GM12878 (cell line): ENCODE results near the gene CEP68.

Experiments used
- FOXK2 ChIP-seq: fragments of 450-650 bp; IDR thresholded peaks from 2 replicates; pipeline ENCODE4 v1.6.1; 2017; ENCODE audit warnings: mild to moderate bottlenecking, moderate library complexity
- GABPA ChIP-seq: IDR thresholded peaks from 2 replicates; pipeline ENCODE4 v1.6.1; 2014; ENCODE audit warnings: antibody characterized with exemption, low read depth, mild to moderate bottlenecking, inconsistent platforms
- JUNB ChIP-seq: IDR thresholded peaks from 2 replicates; pipeline ENCODE4 v1.6.1; 2016; ENCODE audit warnings: antibody characterized with exemption, mild to moderate bottlenecking
- NBN ChIP-seq: fragments of 450-650 bp; IDR thresholded peaks from 2 replicates; pipeline ENCODE4 v1.6.1; 2016
- POLR2A ChIP-seq: IDR thresholded peaks from 2 replicates; pipeline ENCODE4 v1.6.1; 2011; ENCODE audit warnings: low read depth, mild to moderate bottlenecking, low read length
- RAD21 ChIP-seq: IDR thresholded peaks from 2 replicates; pipeline ENCODE4 v1.6.1; 2011; ENCODE audit warnings: mild to moderate bottlenecking, low read depth, low read length, moderate library complexity; ENCODE audit not compliant: insufficient read depth
- SP1 ChIP-seq: IDR thresholded peaks from one replicate; pipeline ENCODE4 v1.6.1; 2011; ENCODE audit warnings: low read depth, low read length
- SRF ChIP-seq, 2 experiments: IDR thresholded peaks; 2 replicates each; pipeline ENCODE4 v1.6.1; 2011; ENCODE audit warnings: low read depth in 2 of 2, low read length in 2 of 2, mild to moderate bottlenecking in 1 of 2, moderate library complexity in 1 of 2
- TCF3 ChIP-seq: IDR thresholded peaks from 2 replicates; pipeline ENCODE4 v1.6.1; 2012; ENCODE audit warnings: low read depth, mild to moderate bottlenecking, low read length, borderline replicate concordance; ENCODE audit not compliant: insufficient read depth
- ZSCAN29 ChIP-seq: fragments of 450-650 bp; IDR thresholded peaks from 2 replicates; pipeline ENCODE4 v1.6.1; 2017; ENCODE audit warnings: mild to moderate bottlenecking, moderate library complexity
- TF ChIP-seq, protein P1 (sequence below), 3 experiments: IDR thresholded peaks in 2 of 3; conservative IDR thresholded peaks in 1 of 3; 2 replicates each; pipeline ENCODE4 v1.5.1; 2011; ENCODE audit warnings: low read depth in 3 of 3, low read length in 3 of 3, mild to moderate bottlenecking in 3 of 3, control low read depth in 2 of 3, moderate library complexity in 2 of 3, inconsistent platforms in 1 of 3, mixed read lengths in 1 of 3; ENCODE audit not compliant: control insufficient read depth in 2 of 3, insufficient read depth in 1 of 3; ENCODE audit errors: extremely low read depth in 1 of 3

DNA sequence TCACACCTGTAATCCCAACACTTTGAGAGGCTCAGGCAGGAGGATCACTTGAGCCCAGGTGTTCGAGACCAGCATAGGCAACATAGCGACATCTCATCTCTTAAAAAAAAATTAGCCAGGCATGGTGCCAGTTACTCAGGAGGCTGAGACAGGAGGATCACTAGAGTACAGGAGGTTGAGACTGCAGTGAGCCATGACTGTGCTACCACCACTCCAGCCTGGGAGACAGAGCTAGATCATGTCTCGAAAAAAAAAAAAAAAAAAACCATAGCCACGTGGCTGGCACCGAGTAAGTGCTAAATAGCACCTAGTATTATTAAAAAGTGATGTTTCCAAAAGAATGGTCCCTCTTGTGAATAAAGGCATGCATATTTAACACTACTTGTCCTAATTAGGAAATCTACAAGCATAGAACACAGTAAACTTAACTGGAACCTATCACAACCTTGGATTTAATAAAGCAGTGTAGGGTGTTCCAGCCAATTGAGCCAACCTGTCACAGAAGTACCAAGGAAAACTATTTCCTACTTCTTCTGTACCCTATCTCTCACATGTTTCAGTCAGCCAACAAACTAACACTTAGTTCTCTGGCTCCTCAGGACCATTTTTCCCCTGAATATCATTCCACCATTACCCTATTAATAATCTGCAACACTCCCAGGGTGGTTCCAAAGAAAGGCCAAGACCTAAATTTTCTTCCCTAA lies 64.9 kb downstream of the CEP68 start:
- TF ChIP-seq, protein P1, sequence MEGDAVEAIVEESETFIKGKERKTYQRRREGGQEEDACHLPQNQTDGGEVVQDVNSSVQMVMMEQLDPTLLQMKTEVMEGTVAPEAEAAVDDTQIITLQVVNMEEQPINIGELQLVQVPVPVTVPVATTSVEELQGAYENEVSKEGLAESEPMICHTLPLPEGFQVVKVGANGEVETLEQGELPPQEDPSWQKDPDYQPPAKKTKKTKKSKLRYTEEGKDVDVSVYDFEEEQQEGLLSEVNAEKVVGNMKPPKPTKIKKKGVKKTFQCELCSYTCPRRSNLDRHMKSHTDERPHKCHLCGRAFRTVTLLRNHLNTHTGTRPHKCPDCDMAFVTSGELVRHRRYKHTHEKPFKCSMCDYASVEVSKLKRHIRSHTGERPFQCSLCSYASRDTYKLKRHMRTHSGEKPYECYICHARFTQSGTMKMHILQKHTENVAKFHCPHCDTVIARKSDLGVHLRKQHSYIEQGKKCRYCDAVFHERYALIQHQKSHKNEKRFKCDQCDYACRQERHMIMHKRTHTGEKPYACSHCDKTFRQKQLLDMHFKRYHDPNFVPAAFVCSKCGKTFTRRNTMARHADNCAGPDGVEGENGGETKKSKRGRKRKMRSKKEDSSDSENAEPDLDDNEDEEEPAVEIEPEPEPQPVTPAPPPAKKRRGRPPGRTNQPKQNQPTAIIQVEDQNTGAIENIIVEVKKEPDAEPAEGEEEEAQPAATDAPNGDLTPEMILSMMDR (IDR thresholded peaks at IDR 0.05 in 2 of 3, conservative IDR thresholded peaks at IDR 0.05 in 1 of 3; ENCODE audit: control insufficient read depth in 2 of 3, extremely low read depth in 1 of 3, insufficient read depth in 1 of 3, low read depth in 3 of 3, low read length in 3 of 3), result no peak
- no peak for TF ChIP-seq GABPA
- TF ChIP-seq FOXK2, result no peak
- TF ChIP-seq SRF (IDR thresholded peaks at IDR 0.05; ENCODE audit: low read depth in 2 of 2, low read length in 2 of 2), result no peak
- no peak for TF ChIP-seq TCF3
- TF ChIP-seq POLR2A, result no peak
- TF ChIP-seq NBN, result no peak
- no peak for TF ChIP-seq SP1
- no peak for TF ChIP-seq JUNB
- TF ChIP-seq RAD21, result no peak
- no peak for TF ChIP-seq ZSCAN29
